HG03196 (cell line): ENCODE results near the gene PTPRQ.

Source experiments
- ATAC-seq: cut with Tn5 transposase; IDR thresholded peaks from one replicate; pipeline ENCODE4 v1.9.1; 2021; ENCODE audit not compliant: unreplicated experiment

Gene PTPRQ

GRCh38 chr12:80698256-80698655 lies 254.2 kb downstream of the PTPRQ start:
- no peak for ATAC-seq

GRCh38 chr12:80698847-80699542 lies 255.0 kb downstream of the PTPRQ start:
- no peak for ATAC-seq

GRCh38 chr12:80700327-80700726 lies 256.3 kb downstream of the PTPRQ start:
- ATAC-seq: no peak

GRCh38 chr12:80701388-80701787 lies 257.4 kb downstream of the PTPRQ start:
- ATAC-seq: no peak

- peak; percentile 92 for ATAC-seq
These were observed 259.1 kb downstream of the PTPRQ start for GRCh38 chr12:80702889-80703805.

- no peak for ATAC-seq
These were observed 260.4 kb downstream of the PTPRQ start for GRCh38 chr12:80704420-80704819.

- ATAC-seq: no peak
These were observed 263.2 kb downstream of the PTPRQ start, which contains the start of gene MYF6 for GRCh38 chr12:80707126-80707829. MYF6 (plus strand) TSS chr12:80707634; CDS start chr12:80707720, 86 bp downstream.

- no peak for ATAC-seq
These were observed 263.8 kb downstream of the PTPRQ start for GRCh38 chr12:80707830-80708258.

GRCh38 chr12:80708259-80708974 lies 264.4 kb downstream of the PTPRQ start:
- no peak for ATAC-seq

GRCh38 chr12:80708975-80709328 lies 264.9 kb downstream of the PTPRQ start:
- no peak for ATAC-seq

GRCh38 chr12:80709811-80710726 lies 266.0 kb downstream of the PTPRQ start:
- ATAC-seq: no peak

- ATAC-seq: no peak
These were observed 266.9 kb downstream of the PTPRQ start for GRCh38 chr12:80710727-80711449.

- no peak for ATAC-seq
These were observed 267.8 kb downstream of the PTPRQ start for GRCh38 chr12:80711866-80712265.

- no peak for ATAC-seq
These were observed 268.8 kb downstream of the PTPRQ start for GRCh38 chr12:80712866-80713265.

GRCh38 chr12:80713419-80713818 lies 269.4 kb downstream of the PTPRQ start:
- ATAC-seq: no peak

GRCh38 chr12:80714055-80714454 lies 270.0 kb downstream of the PTPRQ start:
- ATAC-seq: no peak

- no peak for ATAC-seq
These were observed 270.8 kb downstream of the PTPRQ start for GRCh38 chr12:80714846-80715245.

- ATAC-seq: no peak
These were observed 271.7 kb downstream of the PTPRQ start for GRCh38 chr12:80715713-80716249.
